Activated T-helper 1 cell treated with anti-CD3 and anti-CD28 coated beads, Interleukin-12 subunit alpha, Interleukin-12 subunit beta, Interleukin-2, Interleukin-4 antibody, amounts not matched to agents 30 ng/mL and 10 ng/mL and 1 ng/mL, durations not matched to agents 14 hours and 24 hours and 36 hours (primary cell): ENCODE data around the gene MOBP. TPM values are rescaled to one million over a fixed set of nuclear protein-coding genes. Genes with fewer than 3 reads are reported as not detected.
"Not testable (repeated sequence)": the region's sequence is repeated elsewhere in the genome, so short reads cannot be mapped to it uniquely, and the experiment has no call there.

ENCODE experiments used
- DNase-seq: peaks from one replicate; pipeline ENCODE4 v3.0.0; 2021; ENCODE audit warnings: low spot score
- H3K27ac Mint-ChIP-seq: one replicate; pipeline ENCODE4 v1.8.0; 2021; ENCODE audit warnings: mild to moderate bottlenecking, mixed read lengths
- H3K27me3 Mint-ChIP-seq: one replicate; pipeline ENCODE4 v1.8.0; 2022; ENCODE audit warnings: mild to moderate bottlenecking, moderate library complexity, mixed read lengths; ENCODE audit not compliant: insufficient read depth
- H3K36me3 Mint-ChIP-seq: one replicate; pipeline ENCODE4 v1.8.0; 2021; ENCODE audit warnings: low read depth, mixed read lengths
- H3K4me1 Mint-ChIP-seq: one replicate; pipeline ENCODE4 v1.8.0; 2021; ENCODE audit warnings: low read depth, mixed read lengths
- H3K4me3 Mint-ChIP-seq: one replicate; pipeline ENCODE4 v1.8.0; 2021; ENCODE audit warnings: mild to moderate bottlenecking, moderate library complexity, mixed read lengths
- H3K9me3 Mint-ChIP-seq: one replicate; pipeline ENCODE4 v1.8.0; 2021; ENCODE audit warnings: mixed read lengths
- intact Hi-C: fragments of 100-400 bp; cut with micrococcal nuclease; formaldehyde crosslinking; loops from one replicate; pipeline ENCODE4 v1.15.1; 2024
- total RNA-seq: library from RNA; stranded (reverse); gene quantifications from 2 replicates; pipeline ENCODE4 v1.2.3, GENCODE V29; 2022

MOBP gene
- not detected in 2 replicates for total RNA-seq

GRCh38 chr3:39467394-39468107, at the start of gene MOBP:
Gene MOBP, plus strand, starts transcription at chr3:39467680. Its CDS starts 34,390 bp downstream, at chr3:39502070.
- no peak within 1 kb of the TSS for H3K27ac Mint-ChIP-seq
- intact Hi-C loops: no loop called here
- no peaks in the 10 kb centered on the region for H3K9me3 Mint-ChIP-seq
- H3K36me3 Mint-ChIP-seq: no peaks in the 10 kb centered on the region
- DNase-seq: no peak
- H3K4me3 Mint-ChIP-seq: no peak within 1 kb of the TSS
- H3K27me3 Mint-ChIP-seq: peaks cover 24% of the 10 kb centered on the region
- H3K4me1 Mint-ChIP-seq: no peaks in the 10 kb centered on the region

GRCh38 chr3:39418556-39419225, 48.8 kb upstream of the MOBP start:
- H3K4me1 Mint-ChIP-seq, H3K27ac Mint-ChIP-seq, H3K9me3 Mint-ChIP-seq, H3K4me3 Mint-ChIP-seq, DNase-seq, H3K27me3 Mint-ChIP-seq, intact Hi-C loops: not testable (repeated sequence)
- peaks cover 12% of the 10 kb centered on the region for H3K36me3 Mint-ChIP-seq

GRCh38 chr3:39419742-39420315, 47.7 kb upstream of the MOBP start:
- no peak overlapping the region for H3K27ac Mint-ChIP-seq
- no peaks in the 10 kb centered on the region for H3K9me3 Mint-ChIP-seq
- peaks cover 2% of the 10 kb centered on the region for H3K36me3 Mint-ChIP-seq
- H3K4me1 Mint-ChIP-seq: no peaks in the 10 kb centered on the region
- DNase-seq: no peak
- H3K4me3 Mint-ChIP-seq: no peak overlapping the region
- intact Hi-C loops: no loop called here
- peaks cover 6% of the 10 kb centered on the region for H3K27me3 Mint-ChIP-seq

- Mint-ChIP-seq H3K27me3 (peaks cover 6% of the 10 kb centered on the region), H3K9me3 (no peaks in the 10 kb centered on the region), H3K36me3 (no peaks in the 10 kb centered on the region), H3K27ac (no peak overlapping the region), H3K4me1 (no peaks in the 10 kb centered on the region), H3K4me3 (no peak overlapping the region)
- intact Hi-C loops: no loop called here
- no peak for DNase-seq
These were observed 46.9 kb upstream of the MOBP start for GRCh38 chr3:39420543-39420942.

- intact Hi-C loops: no loop called here
- Mint-ChIP-seq H3K9me3 (no peaks in the 10 kb centered on the region), H3K27ac (no peak overlapping the region), H3K4me1 (no peaks in the 10 kb centered on the region), H3K4me3 (no peak overlapping the region), H3K36me3 (no peaks in the 10 kb centered on the region), H3K27me3 (peaks cover 6% of the 10 kb centered on the region)
- DNase-seq: no peak
These were observed 44.0 kb upstream of the MOBP start for GRCh38 chr3:39423436-39423970.

- no peaks in the 10 kb centered on the region for H3K4me1 Mint-ChIP-seq
- no peak for DNase-seq
- no peak overlapping the region for H3K27ac Mint-ChIP-seq
- H3K36me3 Mint-ChIP-seq: no peaks in the 10 kb centered on the region
- H3K27me3 Mint-ChIP-seq: peaks cover 3% of the 10 kb centered on the region
- intact Hi-C loops: no loop called here
- no peak overlapping the region for H3K4me3 Mint-ChIP-seq
- H3K9me3 Mint-ChIP-seq: no peaks in the 10 kb centered on the region
These were observed 41.2 kb upstream of the MOBP start for GRCh38 chr3:39426312-39426711.

GRCh38 chr3:39427506-39427905, 40.0 kb upstream of the MOBP start:
- no peaks in the 10 kb centered on the region for H3K4me1 Mint-ChIP-seq
- intact Hi-C loops: no loop called here
- no peak for DNase-seq
- no peak overlapping the region for H3K27ac Mint-ChIP-seq
- no peaks in the 10 kb centered on the region for H3K36me3 Mint-ChIP-seq
- H3K4me3 Mint-ChIP-seq: no peak overlapping the region
- H3K9me3 Mint-ChIP-seq: no peaks in the 10 kb centered on the region
- H3K27me3 Mint-ChIP-seq: peaks cover 3% of the 10 kb centered on the region

- intact Hi-C loops: no loop called here
- H3K9me3 Mint-ChIP-seq: no peaks in the 10 kb centered on the region
- H3K4me1 Mint-ChIP-seq: no peaks in the 10 kb centered on the region
- H3K4me3 Mint-ChIP-seq: no peak overlapping the region
- DNase-seq: no peak
- H3K36me3 Mint-ChIP-seq: no peaks in the 10 kb centered on the region
- no peak overlapping the region for H3K27ac Mint-ChIP-seq
- H3K27me3 Mint-ChIP-seq: peaks cover 3% of the 10 kb centered on the region
These were observed 38.7 kb upstream of the MOBP start for GRCh38 chr3:39428745-39429201.

- intact Hi-C loops: no loop called here
- H3K9me3 Mint-ChIP-seq: no peaks in the 10 kb centered on the region
- H3K27ac Mint-ChIP-seq: no peak overlapping the region
- no peak for DNase-seq
- H3K36me3 Mint-ChIP-seq: no peaks in the 10 kb centered on the region
- peaks cover 3% of the 10 kb centered on the region for H3K27me3 Mint-ChIP-seq
- H3K4me3 Mint-ChIP-seq: no peak overlapping the region
- no peaks in the 10 kb centered on the region for H3K4me1 Mint-ChIP-seq
These were observed 38.0 kb upstream of the MOBP start for GRCh38 chr3:39429466-39429865.

- Mint-ChIP-seq H3K36me3 (no peaks in the 10 kb centered on the region), H3K9me3 (no peaks in the 10 kb centered on the region), H3K4me1 (no peaks in the 10 kb centered on the region), H3K4me3 (no peak overlapping the region), H3K27me3 (peaks cover 4% of the 10 kb centered on the region), H3K27ac (no peak overlapping the region)
- intact Hi-C loops: no loop called here
- no peak for DNase-seq
These were observed 35.1 kb upstream of the MOBP start for GRCh38 chr3:39432342-39432741.

- Mint-ChIP-seq H3K36me3 (no peaks in the 10 kb centered on the region), H3K4me1 (no peaks in the 10 kb centered on the region), H3K9me3 (no peaks in the 10 kb centered on the region), H3K4me3 (no peak overlapping the region), H3K27ac (no peak overlapping the region), H3K27me3 (peaks cover 7% of the 10 kb centered on the region)
- DNase-seq: no peak
- intact Hi-C loops: no loop called here
These were observed 33.8 kb upstream of the MOBP start for GRCh38 chr3:39433642-39434041.

- no peaks in the 10 kb centered on the region for H3K36me3 Mint-ChIP-seq
- H3K27me3 Mint-ChIP-seq: peaks cover 8% of the 10 kb centered on the region
- intact Hi-C loops: no loop called here
- DNase-seq: no peak
- no peak overlapping the region for H3K27ac Mint-ChIP-seq
- H3K4me3 Mint-ChIP-seq: no peak overlapping the region
- H3K9me3 Mint-ChIP-seq: no peaks in the 10 kb centered on the region
- H3K4me1 Mint-ChIP-seq: no peaks in the 10 kb centered on the region
These were observed 32.9 kb upstream of the MOBP start for GRCh38 chr3:39434574-39434973.
